Neural cell (in vitro differentiated cells): ENCODE measurements around the gene WFDC1.

Experiments used
- CTCF ChIP-seq: fragments of 450-650 bp; IDR thresholded peaks from 2 replicates; pipeline ENCODE4 v1.5.1; 2014; ENCODE audit warnings: antibody characterized with exemption, mild to moderate bottlenecking, moderate library complexity; ENCODE audit not compliant: poor library complexity, severe bottlenecking
- MXI1 ChIP-seq: fragments of 450-650 bp; conservative IDR thresholded peaks from 2 replicates; pipeline ENCODE4 v1.6.1; 2014; ENCODE audit warnings: antibody characterized with exemption, mild to moderate bottlenecking; ENCODE audit not compliant: poor library complexity, severe bottlenecking
- POLR2AphosphoS5 ChIP-seq: IDR thresholded peaks from 2 replicates; pipeline ENCODE4 v1.6.1; 2012
- REST ChIP-seq: IDR thresholded peaks from 2 replicates; pipeline ENCODE4 v1.6.1; 2012; ENCODE audit warnings: borderline replicate concordance

- no peak for TF ChIP-seq CTCF
- no peak for TF ChIP-seq POLR2AphosphoS5
- TF ChIP-seq MXI1, result no peak
- TF ChIP-seq REST, result no peak
These were observed 39.4 kb downstream of the WFDC1 start for GRCh38 chr16:84334058-84334457.
